PFSK-1 (cell line): ENCODE measurements around the gene ANKRD17.

Experiments used
- FOXP2 ChIP-seq: optimal IDR thresholded peaks from 2 replicates; pipeline ENCODE3; 2011; ENCODE audit warnings: borderline replicate concordance, control low read depth, inconsistent platforms; ENCODE audit not compliant: insufficient read depth; ENCODE audit errors: extremely low read length, extremely low read depth
- POLR2AphosphoS5 ChIP-seq: IDR thresholded peaks from 2 replicates; pipeline ENCODE4 v1.6.1; 2012; ENCODE audit warnings: low read depth, mild to moderate bottlenecking, control low read depth, low read length, moderate library complexity
- SIN3A ChIP-seq: IDR thresholded peaks from 2 replicates; pipeline ENCODE4 v1.6.1; 2012; ENCODE audit warnings: mild to moderate bottlenecking, low read length, moderate library complexity, borderline replicate concordance; ENCODE audit not compliant: insufficient read depth
- TAF1 ChIP-seq: IDR thresholded peaks from 2 replicates; pipeline ENCODE4 v1.6.1; 2012; ENCODE audit warnings: low read length, control low read depth, borderline replicate concordance; ENCODE audit not compliant: insufficient read depth
- TF ChIP-seq, protein P1 (sequence below), 2 experiments: IDR thresholded peaks; 2 replicates each; pipeline versions ENCODE4 v1.6.1 to v1.8.0; 2011 to 2012; ENCODE audit warnings: low read depth in 2 of 2, low read length in 2 of 2, control low read depth in 1 of 2, inconsistent platforms in 1 of 2, mild to moderate bottlenecking in 1 of 2, moderate library complexity in 1 of 2; ENCODE audit not compliant: insufficient read depth in 1 of 2

Gene ANKRD17

GRCh38 chr4:73247100-73247499 lies 11.5 kb downstream of the ANKRD17 start:
- TF ChIP-seq FOXP2, result no peak
- no peak for TF ChIP-seq TAF1
- TF ChIP-seq, protein P1, sequence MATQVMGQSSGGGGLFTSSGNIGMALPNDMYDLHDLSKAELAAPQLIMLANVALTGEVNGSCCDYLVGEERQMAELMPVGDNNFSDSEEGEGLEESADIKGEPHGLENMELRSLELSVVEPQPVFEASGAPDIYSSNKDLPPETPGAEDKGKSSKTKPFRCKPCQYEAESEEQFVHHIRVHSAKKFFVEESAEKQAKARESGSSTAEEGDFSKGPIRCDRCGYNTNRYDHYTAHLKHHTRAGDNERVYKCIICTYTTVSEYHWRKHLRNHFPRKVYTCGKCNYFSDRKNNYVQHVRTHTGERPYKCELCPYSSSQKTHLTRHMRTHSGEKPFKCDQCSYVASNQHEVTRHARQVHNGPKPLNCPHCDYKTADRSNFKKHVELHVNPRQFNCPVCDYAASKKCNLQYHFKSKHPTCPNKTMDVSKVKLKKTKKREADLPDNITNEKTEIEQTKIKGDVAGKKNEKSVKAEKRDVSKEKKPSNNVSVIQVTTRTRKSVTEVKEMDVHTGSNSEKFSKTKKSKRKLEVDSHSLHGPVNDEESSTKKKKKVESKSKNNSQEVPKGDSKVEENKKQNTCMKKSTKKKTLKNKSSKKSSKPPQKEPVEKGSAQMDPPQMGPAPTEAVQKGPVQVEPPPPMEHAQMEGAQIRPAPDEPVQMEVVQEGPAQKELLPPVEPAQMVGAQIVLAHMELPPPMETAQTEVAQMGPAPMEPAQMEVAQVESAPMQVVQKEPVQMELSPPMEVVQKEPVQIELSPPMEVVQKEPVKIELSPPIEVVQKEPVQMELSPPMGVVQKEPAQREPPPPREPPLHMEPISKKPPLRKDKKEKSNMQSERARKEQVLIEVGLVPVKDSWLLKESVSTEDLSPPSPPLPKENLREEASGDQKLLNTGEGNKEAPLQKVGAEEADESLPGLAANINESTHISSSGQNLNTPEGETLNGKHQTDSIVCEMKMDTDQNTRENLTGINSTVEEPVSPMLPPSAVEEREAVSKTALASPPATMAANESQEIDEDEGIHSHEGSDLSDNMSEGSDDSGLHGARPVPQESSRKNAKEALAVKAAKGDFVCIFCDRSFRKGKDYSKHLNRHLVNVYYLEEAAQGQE (IDR thresholded peaks at IDR 0.05; ENCODE audit: insufficient read depth in 1 of 2, low read depth in 2 of 2, low read length in 2 of 2), result no peak
- TF ChIP-seq POLR2AphosphoS5, result no peak
- no peak for TF ChIP-seq SIN3A

DNA sequence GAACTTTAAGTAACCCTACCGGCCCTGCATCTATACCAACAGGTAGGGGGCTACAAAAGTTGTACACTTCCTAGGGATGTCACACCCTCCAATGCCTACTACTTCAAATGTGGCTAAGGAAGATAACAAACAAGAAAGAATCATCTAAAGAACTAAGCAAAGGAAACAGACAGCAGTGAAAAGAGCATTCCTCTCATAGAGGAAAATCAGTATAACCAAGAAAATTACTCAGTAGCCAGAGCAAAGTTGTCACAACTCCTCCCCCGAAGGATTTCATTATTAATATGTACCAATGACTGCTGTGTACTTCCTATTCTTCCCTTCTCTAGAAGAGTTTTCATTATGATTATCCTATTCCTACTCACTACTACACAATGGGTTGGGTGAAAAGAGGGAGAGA lies 12.6 kb downstream of the ANKRD17 start:
- no peak for TF ChIP-seq FOXP2
- TF ChIP-seq POLR2AphosphoS5, result no peak
- TF ChIP-seq, protein P1 (IDR thresholded peaks at IDR 0.05; ENCODE audit: insufficient read depth in 1 of 2, low read depth in 2 of 2, low read length in 2 of 2), result no peak
- TF ChIP-seq TAF1, result no peak
- no peak for TF ChIP-seq SIN3A

DNA sequence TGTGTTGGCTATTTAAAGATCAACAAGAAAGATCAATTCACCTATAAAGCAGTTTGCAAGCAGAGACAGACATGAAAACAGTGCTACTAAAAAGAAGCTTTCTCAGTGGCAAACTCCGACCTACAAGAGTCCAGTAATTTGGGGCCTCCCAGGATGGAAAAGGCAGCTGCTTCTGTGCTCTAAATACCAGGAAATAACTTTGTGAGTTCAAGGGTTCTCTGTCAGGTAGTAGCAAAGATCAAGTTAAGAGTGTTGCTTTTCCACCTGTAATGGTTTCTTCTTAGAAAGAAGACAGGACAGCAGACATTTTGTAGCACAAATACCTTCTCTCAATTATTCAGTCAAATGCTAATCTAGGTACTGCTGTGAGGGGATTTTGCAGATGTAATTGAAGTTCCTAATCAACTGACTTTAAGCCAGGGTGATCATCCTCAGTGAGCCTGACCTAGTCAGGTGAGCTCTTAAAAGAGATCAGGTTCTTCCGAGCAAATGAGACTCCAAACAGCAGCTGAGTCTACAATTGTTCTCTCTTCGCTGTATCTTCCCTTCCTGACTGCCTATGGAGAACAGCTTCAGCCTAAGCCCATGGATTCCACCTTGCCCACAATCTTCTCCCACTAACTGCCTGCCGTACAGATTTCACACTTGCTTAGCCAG lies 13.5 kb downstream of the ANKRD17 start:
- TF ChIP-seq POLR2AphosphoS5 (no peak), FOXP2 (no peak), TAF1 (no peak), SIN3A (no peak)
- TF ChIP-seq, protein P1 (IDR thresholded peaks at IDR 0.05; ENCODE audit: insufficient read depth in 1 of 2, low read depth in 2 of 2, low read length in 2 of 2), result no peak

DNA sequence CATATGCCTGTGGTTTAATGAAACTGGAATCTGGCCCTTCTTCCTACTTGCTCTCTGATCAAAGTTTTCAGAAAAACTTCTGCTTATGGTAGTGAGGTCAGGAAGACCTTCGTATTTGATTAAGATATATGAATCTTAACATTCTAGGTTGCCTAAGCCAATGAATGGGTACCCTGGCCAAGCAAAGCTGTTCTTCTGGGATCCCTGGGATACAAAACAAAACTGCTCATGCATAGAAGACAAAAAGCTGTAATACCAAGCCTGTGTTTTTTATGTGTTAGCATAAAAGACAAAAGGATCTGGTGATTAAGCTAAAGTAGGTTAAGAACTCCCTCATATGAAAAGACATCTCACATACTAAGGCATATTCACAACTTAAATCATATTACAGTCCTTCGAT lies 21.6 kb downstream of the ANKRD17 start:
- no peak for TF ChIP-seq FOXP2
- TF ChIP-seq POLR2AphosphoS5, result no peak
- TF ChIP-seq, protein P1 (IDR thresholded peaks at IDR 0.05; ENCODE audit: insufficient read depth in 1 of 2, low read depth in 2 of 2, low read length in 2 of 2), result no peak
- no peak for TF ChIP-seq SIN3A
- no peak for TF ChIP-seq TAF1

GRCh38 chr4:73236151-73236550 lies 22.4 kb downstream of the ANKRD17 start:
- TF ChIP-seq, protein P1 (IDR thresholded peaks at IDR 0.05; ENCODE audit: insufficient read depth in 1 of 2, low read depth in 2 of 2, low read length in 2 of 2), result no peak
- TF ChIP-seq FOXP2 (no peak), TAF1 (no peak), POLR2AphosphoS5 (no peak), SIN3A (no peak)
